Left lung (tissue), 10 donors: ENCODE data around the gene SRPK2. TPM values are rescaled to one million over a fixed set of nuclear protein-coding genes. Genes with fewer than 3 reads are reported as not detected.
"Not testable (repeated sequence)": the region's sequence is repeated elsewhere in the genome, so short reads cannot be mapped to it uniquely, and the experiment has no call there.

Experiments
- ATAC-seq: fragments of 200-7000 bp; cut with Tn5 transposase; one replicate; pipeline ENCODE4 v1.9.1; 2020; ENCODE audit warnings: moderate library complexity
- DNase-seq, 4 donors: peaks; one replicate each; pipeline ENCODE4 v3.0.0-alpha.2; 2013 to 2020
- H3K27ac ChIP-seq, 2 donors: fragments of 200-600 bp; sonication (generic) in 1 of 2; one replicate each; pipeline versions ENCODE4 v1.5.0 to v1.8.0; 2020 to 2021
- H3K27me3 ChIP-seq, 2 donors: fragments of 200-600 bp; sonication (generic) in 1 of 2; one replicate each; pipeline versions ENCODE4 v1.5.0 to v1.8.0; 2020 to 2021
- H3K36me3 ChIP-seq, 2 donors: fragments of 200-600 bp; sonication (generic) in 1 of 2; one replicate each; pipeline versions ENCODE4 v1.5.0 to v1.8.0; 2020 to 2021
- H3K4me1 ChIP-seq, 2 donors: fragments of 200-600 bp; one replicate each; pipeline ENCODE4 v1.8.0; 2021
- H3K4me3 ChIP-seq, 2 donors: fragments of 200-600 bp; sonication (generic) in 1 of 2; one replicate each; pipeline versions ENCODE4 v1.5.0 to v1.8.0; 2020 to 2021; ENCODE audit warnings: mild to moderate bottlenecking in 1 of 2
- H3K9me3 ChIP-seq, 2 donors: fragments of 200-600 bp; sonication (generic) in 1 of 2; one replicate each; pipeline versions ENCODE4 v1.5.0 to v1.8.0; 2020 to 2021
- CTCF ChIP-seq, 2 donors: fragments of 200-600 bp; sonication (generic) in 1 of 2; IDR thresholded peaks; one replicate each; pipeline versions ENCODE4 v1.5.0 to v1.8.0; 2021; ENCODE audit warnings: antibody characterized with exemption in 2 of 2
- intact Hi-C, 2 donors: fragments of 100-400 bp; cut with DNase I; formaldehyde crosslinking; loops; one replicate each; pipeline versions ENCODE4 v1.11.2 to v1.14.2; 2022
- polyA plus RNA-seq, 6 donors: library from polyadenylated mRNA; unstranded; fragments of 120-200 nt; gene quantifications; one replicate each; pipeline ENCODE4 v1.2.1, GENCODE V29; 2013; ENCODE audit not compliant: insufficient read length in 6 of 6
- total RNA-seq, 2 donors: library from RNA; stranded (reverse); fragmentation: NEBNext Ultra II Directional; extraction: Animal tissue kit (Norgen Biotek cat#: 25700); gene quantifications; one replicate each; pipeline ENCODE4 v1.2.1, GENCODE V29; 2021
- donor health status: DM: no; HTN: yes; CAD: no.
- donor health status: DM: no; HTN: no; CAD: no.

SRPK2 gene
- total and polyA plus RNA-seq, 8 donors: 42.9 to 63.4 (median 52.1) TPM

GRCh38 chr7:105238198-105238765 is 150.4 kb downstream of the SRPK2 start:
- Histone ChIP-seq H3K4me3 (no peak overlapping the region), H3K27me3 (no peaks in the 10 kb centered on the region), H3K27ac (no peak overlapping the region), H3K4me1 (peaks cover 0 to 7% of the 10 kb centered on the region in 2 donors), H3K36me3 (no peaks in the 10 kb centered on the region), H3K9me3 (no peaks in the 10 kb centered on the region)
- DNase-seq (no peak), ATAC-seq (no peak)
- intact Hi-C loops: no loop called here
- TF ChIP-seq CTCF (IDR thresholded peaks at IDR 0.05): no peak

- no peaks in the 10 kb centered on the region for H3K27me3 ChIP-seq
- no peak for TF ChIP-seq CTCF (IDR thresholded peaks at IDR 0.05)
- H3K9me3 ChIP-seq: no peaks in the 10 kb centered on the region
- no peak overlapping the region for H3K27ac ChIP-seq
- H3K4me1 ChIP-seq: peaks cover 0 to 7% of the 10 kb centered on the region in 2 donors
- no peak overlapping the region for H3K4me3 ChIP-seq
- intact Hi-C loops: no loop called here
- DNase-seq (no peak), ATAC-seq (no peak)
- no peaks in the 10 kb centered on the region for H3K36me3 ChIP-seq
Observed at GRCh38 chr7:105234886-105235285, 153.8 kb downstream of the SRPK2 start.

- H3K36me3 ChIP-seq, intact Hi-C loops, H3K4me3 ChIP-seq, DNase-seq, H3K27ac ChIP-seq, H3K4me1 ChIP-seq, H3K9me3 ChIP-seq, H3K27me3 ChIP-seq, ATAC-seq: not testable (repeated sequence)
Observed at GRCh38 chr7:105232829-105233291, 155.9 kb downstream of the SRPK2 start.

- DNase-seq: no peak
- Histone ChIP-seq H3K27ac (no peak overlapping the region), H3K4me3 (no peak overlapping the region), H3K27me3 (no peaks in the 10 kb centered on the region), H3K9me3 (peaks cover 0 to 5% of the 10 kb centered on the region in 2 donors), H3K4me1 (peaks cover 0 to under 1% of the 10 kb centered on the region in 2 donors), H3K36me3 (peaks cover 0 to 5% of the 10 kb centered on the region in 2 donors)
- intact Hi-C loops: no loop called here
- TF ChIP-seq CTCF (IDR thresholded peaks at IDR 0.05): no peak
- no peak for ATAC-seq
Observed at GRCh38 chr7:105230486-105230885, 158.2 kb downstream of the SRPK2 start.

GRCh38 chr7:105229641-105230040 is 159.1 kb downstream of the SRPK2 start:
- ATAC-seq: no peak
- peaks cover 0 to 5% of the 10 kb centered on the region in 2 donors for H3K9me3 ChIP-seq
- no peak for DNase-seq
- H3K36me3 ChIP-seq: peaks cover 0 to 5% of the 10 kb centered on the region in 2 donors
- no peak for TF ChIP-seq CTCF (IDR thresholded peaks at IDR 0.05)
- no peak overlapping the region for H3K4me3 ChIP-seq
- H3K27ac ChIP-seq: no peak overlapping the region
- intact Hi-C loops: no loop called here
- H3K4me1 ChIP-seq: peaks cover 0 to 9% of the 10 kb centered on the region in 2 donors
- H3K27me3 ChIP-seq: no peaks in the 10 kb centered on the region

GRCh38 chr7:105228555-105228954 is 160.2 kb downstream of the SRPK2 start:
- intact Hi-C loops: no loop called here
- ATAC-seq: no peak
- peaks cover 0 to 5% of the 10 kb centered on the region in 2 donors for H3K36me3 ChIP-seq
- DNase-seq: no peak
- H3K27me3 ChIP-seq: no peaks in the 10 kb centered on the region
- H3K4me3 ChIP-seq: no peak overlapping the region
- TF ChIP-seq CTCF (IDR thresholded peaks at IDR 0.05): no peak
- peaks cover 0 to 10% of the 10 kb centered on the region in 2 donors for H3K4me1 ChIP-seq
- no peak overlapping the region for H3K27ac ChIP-seq
- H3K9me3 ChIP-seq: peaks cover 0 to 5% of the 10 kb centered on the region in 2 donors
